Measurements from ENCODE around the gene ADCY5.
"Not testable (repeated sequence)": the region's sequence is repeated elsewhere in the genome, so short reads cannot be mapped to it uniquely, and the experiment has no call there.

ADCY5 gene

GRCh38 chr3:123448536-123449101 lies at the start of gene ADCY5:
Gene ADCY5, minus strand, starts transcription at chr3:123449090. Its CDS starts 545 bp downstream, at chr3:123448545.
- peak; percentile 3 for DNase-seq

- DNase-seq: no peak
Observed at GRCh38 chr3:123493912-123494311, 45.0 kb upstream of the ADCY5 start.

- no peak for DNase-seq
Observed at GRCh38 chr3:123491966-123492587, 43.2 kb upstream of the ADCY5 start.

GRCh38 chr3:123489400-123490004 lies 40.6 kb upstream of the ADCY5 start:
- DNase-seq: peak; percentile 41

- DNase-seq: no peak
Observed at GRCh38 chr3:123488645-123489347, 39.9 kb upstream of the ADCY5 start.

GRCh38 chr3:123487063-123487462 lies 38.2 kb upstream of the ADCY5 start:
- DNase-seq: not testable (repeated sequence)

GRCh38 chr3:123486460-123486859 lies 37.6 kb upstream of the ADCY5 start:
- DNase-seq: no peak

- DNase-seq: no peak
Observed at GRCh38 chr3:123485551-123485950, 36.7 kb upstream of the ADCY5 start.

GRCh38 chr3:123483146-123483545 lies 34.3 kb upstream of the ADCY5 start:
- no peak for DNase-seq

- DNase-seq: no peak
Observed at GRCh38 chr3:123481722-123482457, 33.0 kb upstream of the ADCY5 start.

GRCh38 chr3:123481071-123481470 lies 32.2 kb upstream of the ADCY5 start:
- no peak for DNase-seq

- no peak for DNase-seq
Observed at GRCh38 chr3:123480428-123480827, 31.5 kb upstream of the ADCY5 start.

GRCh38 chr3:123479891-123480290 lies 31.0 kb upstream of the ADCY5 start:
- DNase-seq: no peak

- DNase-seq: no peak
Observed at GRCh38 chr3:123478314-123478713, 29.4 kb upstream of the ADCY5 start.

GRCh38 chr3:123476967-123477750 lies 28.3 kb upstream of the ADCY5 start:
- no peak for DNase-seq

- no peak for DNase-seq
Observed at GRCh38 chr3:123475786-123476185, 26.9 kb upstream of the ADCY5 start.

- no peak for DNase-seq
Observed at GRCh38 chr3:123471106-123471505, 22.2 kb upstream of the ADCY5 start.

- DNase-seq: no peak
Observed at GRCh38 chr3:123469323-123469995, 20.6 kb upstream of the ADCY5 start.

- no peak for DNase-seq
Observed at GRCh38 chr3:123467046-123467445, 18.2 kb upstream of the ADCY5 start.

GRCh38 chr3:123464211-123464610 lies 15.3 kb upstream of the ADCY5 start:
- DNase-seq: no peak

GRCh38 chr3:123459862-123460261 lies 11.0 kb upstream of the ADCY5 start:
- DNase-seq: no peak

- no peak for DNase-seq
Observed at GRCh38 chr3:123458255-123458654, 9.4 kb upstream of the ADCY5 start.
